Measurements from ENCODE around the gene PJVK. TPM values are rescaled to one million over a fixed set of nuclear protein-coding genes. Genes with fewer than 3 reads are reported as not detected.

PJVK gene
- total and polyA plus RNA-seq, 2 of the 13 experiments (the other 11 are each of a cell fraction or from before 2014, with no cell fraction given): 1.2 to 2.6 TPM

- BruUV-seq (replicated peaks): TSS peak; percentile 57
- Histone ChIP-seq H3K4me1 (ENCODE audit: insufficient read depth, low read length) (peaks cover 33% of the 10 kb centered on the region), H2AFZ (ENCODE audit: low read length) (no peak overlapping the region), H3K4me3 (replicated peaks in 1 of 3; ENCODE audit: insufficient read depth in 1 of 3, low read depth in 2 of 3, low read length in 3 of 3) (peak overlapping the region; percentile 75 to 88 (median 82)), H3K4me2 (ENCODE audit: low read depth, low read length) (peak overlapping the region; percentile 85), H3K79me2 (ENCODE audit: insufficient read depth, low read length) (peaks cover 26% of the 10 kb centered on the region), H3K36me3 (replicated peaks in 1 of 2; ENCODE audit: control insufficient read depth in 1 of 2, insufficient read depth in 2 of 2, low read length in 2 of 2) (peaks cover 9 to 34% of the 10 kb centered on the region in 2 experiments), H3K9ac (ENCODE audit: insufficient read depth, low read depth, low read length) (peak overlapping the region; percentile 98), H3K9me3 (ENCODE audit: low read length) (no peaks in the 10 kb centered on the region), H4K20me1 (ENCODE audit: insufficient read depth, low read length) (peaks cover 14% of the 10 kb centered on the region; the same call in 1 of the 2 replicates), H3K27me3 (ENCODE audit: control insufficient read depth in 1 of 2, insufficient read depth in 2 of 2, low read length in 2 of 2) (no peaks in the 10 kb centered on the region; a peak in 1 of 5 replicates), H3K27ac (ENCODE audit: extremely low read length, insufficient read depth, low read length) (peak overlapping the region; percentile 96)
- no peak for FAIRE-seq
- ChIA-PET POLR2A (interaction anchor here (1.1 to 3.9 kb wide), 12 partner anchors 9 to 337 kb away, joined by 3 to 97 read pairs (median 24); partner anchors contain the start of genes PLEKHA3 and RBM45), CTCF (ENCODE audit: low intra/inter-chr PET ratio, low total read pairs) (no interaction called here)
- DNase-seq (ENCODE audit: low spot score): peak; percentile 37
- ATAC-seq: no peak
- in situ Hi-C loops (cut with HindIII; ENCODE audit: extremely low pct_ligation_motif_present, low pct_unique_long_range_greater_than_20kb): no loop called here
- intact Hi-C loops (cut with micrococcal nuclease; ENCODE audit: unreplicated experiment): loop anchor here (1.0 to 10.0 kb wide), 4 partner anchors 35 to 1053 kb away; no protein-coding TSS in a partner anchor
- 11% methylated on average over 12 of the region's 18 CpGs for WGBS (ENCODE audit: low lambda C conversion rate)
- TF ChIP-seq MXD3 (CRISPR knock-in tag; IDR thresholded peaks at IDR 0.05): no peak
- TF ChIP-seq XBP1 (CRISPR knock-in tag; IDR thresholded peaks at IDR 0.05): no peak
- TF ChIP-seq, protein P1, sequence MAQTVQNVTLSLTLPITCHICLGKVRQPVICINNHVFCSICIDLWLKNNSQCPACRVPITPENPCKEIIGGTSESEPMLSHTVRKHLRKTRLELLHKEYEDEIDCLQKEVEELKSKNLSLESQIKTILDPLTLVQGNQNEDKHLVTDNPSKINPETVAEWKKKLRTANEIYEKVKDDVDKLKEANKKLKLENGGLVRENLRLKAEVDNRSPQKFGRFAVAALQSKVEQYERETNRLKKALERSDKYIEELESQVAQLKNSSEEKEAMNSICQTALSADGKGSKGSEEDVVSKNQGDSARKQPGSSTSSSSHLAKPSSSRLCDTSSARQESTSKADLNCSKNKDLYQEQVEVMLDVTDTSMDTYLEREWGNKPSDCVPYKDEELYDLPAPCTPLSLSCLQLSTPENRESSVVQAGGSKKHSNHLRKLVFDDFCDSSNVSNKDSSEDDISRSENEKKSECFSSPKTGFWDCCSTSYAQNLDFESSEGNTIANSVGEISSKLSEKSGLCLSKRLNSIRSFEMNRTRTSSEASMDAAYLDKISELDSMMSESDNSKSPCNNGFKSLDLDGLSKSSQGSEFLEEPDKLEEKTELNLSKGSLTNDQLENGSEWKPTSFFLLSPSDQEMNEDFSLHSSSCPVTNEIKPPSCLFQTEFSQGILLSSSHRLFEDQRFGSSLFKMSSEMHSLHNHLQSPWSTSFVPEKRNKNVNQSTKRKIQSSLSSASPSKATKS (CRISPR knock-in tag; IDR thresholded peaks at IDR 0.05): peak; percentile 50; the same call in 1 of the 2 replicates
- TF ChIP-seq, protein P2, sequence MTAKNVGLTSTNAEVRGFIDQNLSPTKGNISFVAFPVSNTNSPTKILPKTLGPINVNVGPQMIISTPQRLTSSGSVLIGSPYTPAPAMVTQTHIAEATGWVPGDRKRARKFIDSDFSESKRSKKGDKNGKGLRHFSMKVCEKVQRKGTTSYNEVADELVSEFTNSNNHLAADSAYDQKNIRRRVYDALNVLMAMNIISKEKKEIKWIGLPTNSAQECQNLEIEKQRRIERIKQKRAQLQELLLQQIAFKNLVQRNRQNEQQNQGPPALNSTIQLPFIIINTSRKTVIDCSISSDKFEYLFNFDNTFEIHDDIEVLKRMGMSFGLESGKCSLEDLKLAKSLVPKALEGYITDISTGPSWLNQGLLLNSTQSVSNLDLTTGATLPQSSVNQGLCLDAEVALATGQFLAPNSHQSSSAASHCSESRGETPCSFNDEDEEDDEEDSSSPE (CRISPR knock-in tag; IDR thresholded peaks at IDR 0.05): no peak; the same call in 1 of the 2 replicates
- no peak for TF ChIP-seq ZNF614 (CRISPR knock-in tag; IDR thresholded peaks at IDR 0.05; ENCODE audit: borderline replicate concordance)
- TF ChIP-seq ELF4 (CRISPR knock-in tag; IDR thresholded peaks at IDR 0.05; ENCODE audit: borderline replicate concordance): no peak
- 0 out of 2 replicates have a peak, but pooled peaks have one; percentile 48 for TF ChIP-seq SNAPC5 (CRISPR knock-in tag; IDR thresholded peaks at IDR 0.05; ENCODE audit: borderline replicate concordance)
- TF ChIP-seq, protein P3, sequence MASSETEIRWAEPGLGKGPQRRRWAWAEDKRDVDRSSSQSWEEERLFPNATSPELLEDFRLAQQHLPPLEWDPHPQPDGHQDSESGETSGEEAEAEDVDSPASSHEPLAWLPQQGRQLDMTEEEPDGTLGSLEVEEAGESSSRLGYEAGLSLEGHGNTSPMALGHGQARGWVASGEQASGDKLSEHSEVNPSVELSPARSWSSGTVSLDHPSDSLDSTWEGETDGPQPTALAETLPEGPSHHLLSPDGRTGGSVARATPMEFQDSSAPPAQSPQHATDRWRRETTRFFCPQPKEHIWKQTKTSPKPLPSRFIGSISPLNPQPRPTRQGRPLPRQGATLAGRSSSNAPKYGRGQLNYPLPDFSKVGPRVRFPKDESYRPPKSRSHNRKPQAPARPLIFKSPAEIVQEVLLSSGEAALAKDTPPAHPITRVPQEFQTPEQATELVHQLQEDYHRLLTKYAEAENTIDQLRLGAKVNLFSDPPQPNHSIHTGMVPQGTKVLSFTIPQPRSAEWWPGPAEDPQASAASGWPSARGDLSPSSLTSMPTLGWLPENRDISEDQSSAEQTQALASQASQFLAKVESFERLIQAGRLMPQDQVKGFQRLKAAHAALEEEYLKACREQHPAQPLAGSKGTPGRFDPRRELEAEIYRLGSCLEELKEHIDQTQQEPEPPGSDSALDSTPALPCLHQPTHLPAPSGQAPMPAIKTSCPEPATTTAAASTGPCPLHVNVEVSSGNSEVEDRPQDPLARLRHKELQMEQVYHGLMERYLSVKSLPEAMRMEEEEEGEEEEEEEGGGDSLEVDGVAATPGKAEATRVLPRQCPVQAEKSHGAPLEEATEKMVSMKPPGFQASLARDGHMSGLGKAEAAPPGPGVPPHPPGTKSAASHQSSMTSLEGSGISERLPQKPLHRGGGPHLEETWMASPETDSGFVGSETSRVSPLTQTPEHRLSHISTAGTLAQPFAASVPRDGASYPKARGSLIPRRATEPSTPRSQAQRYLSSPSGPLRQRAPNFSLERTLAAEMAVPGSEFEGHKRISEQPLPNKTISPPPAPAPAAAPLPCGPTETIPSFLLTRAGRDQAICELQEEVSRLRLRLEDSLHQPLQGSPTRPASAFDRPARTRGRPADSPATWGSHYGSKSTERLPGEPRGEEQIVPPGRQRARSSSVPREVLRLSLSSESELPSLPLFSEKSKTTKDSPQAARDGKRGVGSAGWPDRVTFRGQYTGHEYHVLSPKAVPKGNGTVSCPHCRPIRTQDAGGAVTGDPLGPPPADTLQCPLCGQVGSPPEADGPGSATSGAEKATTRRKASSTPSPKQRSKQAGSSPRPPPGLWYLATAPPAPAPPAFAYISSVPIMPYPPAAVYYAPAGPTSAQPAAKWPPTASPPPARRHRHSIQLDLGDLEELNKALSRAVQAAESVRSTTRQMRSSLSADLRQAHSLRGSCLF (CRISPR knock-in tag; IDR thresholded peaks at IDR 0.05; ENCODE audit: borderline replicate concordance): no peak
- no peak for TF ChIP-seq ZFP36 (IDR thresholded peaks at IDR 0.05; ENCODE audit: borderline replicate concordance, low read depth, low read length, partially characterized antibody)
- TF ChIP-seq ZBTB21 (CRISPR knock-in tag; IDR thresholded peaks at IDR 0.05): no peak
Measured at GRCh38 chr2:178449700-178450523, 1.3 kb upstream of the PJVK start.
